Tibial nerve (tissue), 4 donors: ENCODE measurements around the gene CEP350. TPM values are rescaled to one million over a fixed set of nuclear protein-coding genes. Genes with fewer than 3 reads are reported as not detected.
"Not testable (repeated sequence)": the region's sequence is repeated elsewhere in the genome, so short reads cannot be mapped to it uniquely, and the experiment has no call there.

Source experiments
- DNase-seq, 2 donors: peaks; one replicate each; pipeline ENCODE4 v3.0.0-alpha.2; 2019; ENCODE audit warnings: low spot score in 2 of 2
- H3K27ac ChIP-seq, 4 donors: fragments of 200-600 bp; sonication (generic) in 3 of 4; one replicate each; pipeline ENCODE4 v1.5.1; 2017 to 2019; ENCODE audit warnings: mild to moderate bottlenecking in 1 of 4
- H3K27me3 ChIP-seq, 2 donors: fragments of 200-600 bp; sonication (generic) in 1 of 2; one replicate each; pipeline versions ENCODE4 v1.5.1 to v1.6.0; 2017 to 2019
- H3K36me3 ChIP-seq, 3 donors: fragments of 200-600 bp; sonication (generic); one replicate each; pipeline ENCODE4 v1.5.1; 2018 to 2019
- H3K4me1 ChIP-seq, 4 donors: fragments of 200-600 bp; sonication (generic) in 3 of 4; one replicate each; pipeline ENCODE4 v1.5.1; 2017 to 2019
- H3K4me3 ChIP-seq, 4 donors: fragments of 200-600 bp; sonication (generic) in 3 of 4; one replicate each; pipeline ENCODE4 v1.5.1; 2017 to 2019; ENCODE audit warnings: mild to moderate bottlenecking in 1 of 4, moderate library complexity in 1 of 4
- H3K9me3 ChIP-seq, 4 donors: fragments of 200-600 bp; sonication (generic) in 3 of 4; one replicate each; pipeline ENCODE4 v1.5.1; 2017 to 2019
- CTCF ChIP-seq, 5 experiments: fragments of 200-600 bp in 3 of 5; fragments of 450-650 bp in 2 of 5; sonication (generic) in 3 of 5; IDR thresholded peaks; one replicate each; pipeline ENCODE4 v1.5.1; 2016 to 2019; ENCODE audit warnings: antibody characterized with exemption in 5 of 5, mild to moderate bottlenecking in 3 of 5, moderate library complexity in 2 of 5
- EP300 ChIP-seq, 2 donors: sonication (generic); formaldehyde crosslinking; IDR thresholded peaks; one replicate each; pipeline ENCODE4 v1.6.1; 2017; ENCODE audit warnings: antibody characterized with exemption in 2 of 2, mild to moderate bottlenecking in 1 of 2
- POLR2A ChIP-seq, 2 donors: fragments of 450-650 bp; IDR thresholded peaks; one replicate each; pipeline ENCODE4 v1.6.1; 2017; ENCODE audit warnings: antibody characterized with exemption in 2 of 2, mild to moderate bottlenecking in 2 of 2, moderate library complexity in 2 of 2
- WGBS, 2 donors: methylation state at CpG; one replicate each; pipeline ENCODE4 v1.1.5; 2018; 5-methylcytosine and 5-hydroxymethylcytosine counted together
- total RNA-seq, 4 donors: library from RNA; depleted of rRNA; stranded (reverse); fragments of >200 nt; gene quantifications; one replicate each; pipeline ENCODE4 v1.1.0, GENCODE V29; 2016

Gene CEP350
- total RNA-seq, 4 donors from 2014 or later, result 82.6 to 112 (median 94.9) TPM

GRCh38 chr1:180131510-180131909 lies 176.9 kb downstream of the CEP350 start:
- Histone ChIP-seq H3K4me3 (no peak overlapping the region), H3K4me1 (no peaks in the 10 kb centered on the region), H3K36me3 (no peaks in the 10 kb centered on the region), H3K27ac (no peak overlapping the region), H3K9me3 (no peaks in the 10 kb centered on the region), H3K27me3 (no peaks in the 10 kb centered on the region)
- TF ChIP-seq POLR2A (IDR thresholded peaks at IDR 0.05), result no peak
- TF ChIP-seq CTCF (IDR thresholded peaks at IDR 0.05), result no peak
- no peak for TF ChIP-seq EP300 (IDR thresholded peaks at IDR 0.05)
- WGBS, 2 donors, result 18 to 36% methylated on average over 5 of the region's 5 CpGs
- no peak for DNase-seq

- 52 to 62% methylated on average over 1 of the region's 1 CpG for WGBS, 2 donors
- TF ChIP-seq POLR2A (IDR thresholded peaks at IDR 0.05), result no peak
- no peak for DNase-seq
Observed at GRCh38 chr1:180133193-180133592, 178.6 kb downstream of the CEP350 start.

GRCh38 chr1:180133688-180134087 lies 179.1 kb downstream of the CEP350 start:
- not testable (repeated sequence) for H3K27ac ChIP-seq, DNase-seq, H3K4me3 ChIP-seq, H3K9me3 ChIP-seq, H3K36me3 ChIP-seq, H3K4me1 ChIP-seq, H3K27me3 ChIP-seq
- 84 to 86% methylated on average over 9 of the region's 9 CpGs for WGBS, 2 donors

More at GRCh38 chr1:180133193-180133592, 178.6 kb downstream of the CEP350 start:
- H3K36me3 ChIP-seq, result no peaks in the 10 kb centered on the region
- H3K27me3 ChIP-seq, result no peaks in the 10 kb centered on the region
- no peak overlapping the region for H3K27ac ChIP-seq
- no peaks in the 10 kb centered on the region for H3K4me1 ChIP-seq
- no peak overlapping the region for H3K4me3 ChIP-seq
- H3K9me3 ChIP-seq, result no peaks in the 10 kb centered on the region

- H3K4me1 ChIP-seq, result no peaks in the 10 kb centered on the region
- no peaks in the 10 kb centered on the region for H3K9me3 ChIP-seq
- TF ChIP-seq POLR2A (IDR thresholded peaks at IDR 0.05) (no peak), EP300 (IDR thresholded peaks at IDR 0.05) (no peak)
- 15 to 21% methylated on average over 1 of the region's 1 CpG for WGBS, 2 donors
- DNase-seq, result no peak
- H3K4me3 ChIP-seq, result no peak overlapping the region
- no peak overlapping the region for H3K27ac ChIP-seq
- H3K27me3 ChIP-seq, result no peaks in the 10 kb centered on the region
- no peaks in the 10 kb centered on the region for H3K36me3 ChIP-seq
Observed at GRCh38 chr1:180135535-180135934, 180.9 kb downstream of the CEP350 start.

- no peaks in the 10 kb centered on the region for H3K4me1 ChIP-seq
- 73 to 79% methylated on average over 4 of the region's 4 CpGs for WGBS, 2 donors
- no peak for DNase-seq
- H3K4me3 ChIP-seq, result no peak overlapping the region
- no peak for TF ChIP-seq CTCF (IDR thresholded peaks at IDR 0.05)
- no peak for TF ChIP-seq EP300 (IDR thresholded peaks at IDR 0.05)
- TF ChIP-seq POLR2A (IDR thresholded peaks at IDR 0.05), result no peak
- H3K36me3 ChIP-seq, result no peaks in the 10 kb centered on the region
- no peaks in the 10 kb centered on the region for H3K27me3 ChIP-seq
- no peak overlapping the region for H3K27ac ChIP-seq
- no peaks in the 10 kb centered on the region for H3K9me3 ChIP-seq
Observed at GRCh38 chr1:180136331-180136967, 181.8 kb downstream of the CEP350 start.

- no peaks in the 10 kb centered on the region for H3K4me1 ChIP-seq
- no peak for DNase-seq
- H3K4me3 ChIP-seq, result no peak overlapping the region
- TF ChIP-seq CTCF (IDR thresholded peaks at IDR 0.05) (no peak), EP300 (IDR thresholded peaks at IDR 0.05) (no peak), POLR2A (IDR thresholded peaks at IDR 0.05) (no peak)
- H3K27me3 ChIP-seq, result no peaks in the 10 kb centered on the region
- no peaks in the 10 kb centered on the region for H3K36me3 ChIP-seq
- no peaks in the 10 kb centered on the region for H3K9me3 ChIP-seq
- H3K27ac ChIP-seq, result no peak overlapping the region
Observed at GRCh38 chr1:180136968-180137356, 182.4 kb downstream of the CEP350 start.

- no peak overlapping the region for H3K27ac ChIP-seq
- no peaks in the 10 kb centered on the region for H3K4me1 ChIP-seq
- TF ChIP-seq CTCF (IDR thresholded peaks at IDR 0.05) (no peak), POLR2A (IDR thresholded peaks at IDR 0.05) (no peak), EP300 (IDR thresholded peaks at IDR 0.05) (no peak)
- no peak overlapping the region for H3K4me3 ChIP-seq
- no peaks in the 10 kb centered on the region for H3K9me3 ChIP-seq
- no peak for DNase-seq
- H3K27me3 ChIP-seq, result no peaks in the 10 kb centered on the region
- 64 to 71% methylated on average over 2 of the region's 2 CpGs for WGBS, 2 donors
- no peaks in the 10 kb centered on the region for H3K36me3 ChIP-seq
Observed at GRCh38 chr1:180137776-180138175, 183.2 kb downstream of the CEP350 start.
